HG03135 (cell line): ENCODE measurements around the gene NCOA5.
A peak's percentile ranks its signal among the peaks of the same experiment; 100 is the strongest.
"Not testable (repeated sequence)": the region's sequence is repeated elsewhere in the genome, so short reads cannot be mapped to it uniquely, and the experiment has no call there.

ENCODE experiments used
- ATAC-seq: cut with Tn5 transposase; IDR thresholded peaks from one replicate; pipeline ENCODE4 v1.9.1; 2021; ENCODE audit warnings: mild to moderate bottlenecking, moderate library complexity; ENCODE audit not compliant: unreplicated experiment

The NCOA5 gene

GRCh38 chr20:46121184-46121930 lies 31.6 kb upstream of the NCOA5 start:
- ATAC-seq = no peak

- ATAC-seq = no peak
Observed at GRCh38 chr20:46120136-46120535, 30.4 kb upstream of the NCOA5 start.

GRCh38 chr20:46119547-46119946 lies 29.8 kb upstream of the NCOA5 start:
- no peak for ATAC-seq

GRCh38 chr20:46119028-46119546 lies 29.3 kb upstream of the NCOA5 start:
- ATAC-seq = peak; percentile 38

- peak; percentile 50 for ATAC-seq
Observed at GRCh38 chr20:46118481-46119020, 28.8 kb upstream of the NCOA5 start.

- peak; percentile 74 for ATAC-seq
Observed at GRCh38 chr20:46117704-46118467, 28.1 kb upstream of the NCOA5 start, which contains the start of gene CD40. CD40 (plus strand) TSS chr20:46118314; CDS start chr20:46118344, 30 bp downstream.

- no peak for ATAC-seq
Observed at GRCh38 chr20:46114449-46114848, 24.7 kb upstream of the NCOA5 start.

- no peak for ATAC-seq
Observed at GRCh38 chr20:46113113-46113470, 23.3 kb upstream of the NCOA5 start.

GRCh38 chr20:46112430-46113112 lies 22.8 kb upstream of the NCOA5 start:
- no peak for ATAC-seq

- ATAC-seq = no peak
Observed at GRCh38 chr20:46111836-46112212, 22.1 kb upstream of the NCOA5 start.

GRCh38 chr20:46111028-46111835 lies 21.5 kb upstream of the NCOA5 start:
- ATAC-seq = peak; percentile 48

- ATAC-seq = no peak
Observed at GRCh38 chr20:46108976-46109375, 19.2 kb upstream of the NCOA5 start.

GRCh38 chr20:46108435-46108841 lies 18.7 kb upstream of the NCOA5 start:
- ATAC-seq = peak; percentile 73

- ATAC-seq = no peak
Observed at GRCh38 chr20:46107061-46107460, 17.3 kb upstream of the NCOA5 start.

- no peak for ATAC-seq
Observed at GRCh38 chr20:46104262-46104661, 14.5 kb upstream of the NCOA5 start.

GRCh38 chr20:46102940-46103339 lies 13.2 kb upstream of the NCOA5 start:
- ATAC-seq = no peak

- ATAC-seq = no peak
Observed at GRCh38 chr20:46101957-46102356, 12.2 kb upstream of the NCOA5 start.

GRCh38 chr20:46100988-46101387 lies 11.2 kb upstream of the NCOA5 start:
- no peak for ATAC-seq

GRCh38 chr20:46100444-46100843 lies 10.7 kb upstream of the NCOA5 start:
- not testable (repeated sequence) for ATAC-seq
